NCI-H2196 treated with DMSO at 0.1 percent for 48 hours (cell line): ENCODE data around the gene RPL9.
"Not testable (repeated sequence)": the region's sequence is repeated elsewhere in the genome, so short reads cannot be mapped to it uniquely, and the experiment has no call there.

Experiments
- DNase-seq: peaks from one replicate; lab custom pipeline; 2025; ENCODE audit not compliant: unreplicated experiment; lab: John Stamatoyannopoulos, UW

The RPL9 gene

DNA sequence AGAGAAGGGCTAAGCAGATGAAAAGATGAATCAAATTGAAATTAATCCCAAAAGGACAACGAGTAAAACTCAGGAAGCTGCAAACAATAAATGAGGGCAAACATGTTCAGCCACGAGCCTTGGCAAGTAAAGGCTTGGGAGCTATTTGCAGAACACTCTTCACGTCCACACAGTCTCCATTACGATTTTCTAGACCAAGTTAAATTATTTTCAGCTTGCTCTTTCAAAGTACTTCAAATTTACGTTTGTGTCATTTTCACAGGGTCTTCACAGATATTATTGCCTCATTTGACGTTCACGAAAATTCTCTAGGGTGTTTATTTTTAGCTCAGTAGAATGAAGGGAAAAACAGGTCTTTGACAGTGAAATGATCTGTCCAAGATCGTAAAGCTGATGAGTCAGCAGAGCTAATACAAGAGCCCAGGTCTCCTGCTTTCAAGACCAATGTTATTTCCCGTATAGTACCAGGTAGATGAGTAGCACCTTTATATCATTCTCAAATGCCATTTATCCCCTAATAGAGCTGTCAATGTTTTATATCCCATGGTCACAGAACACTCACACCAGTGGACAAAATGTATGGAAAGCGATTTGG, 31.1 kb downstream of the RPL9 start:
- DNase-seq: no peak

- no peak for DNase-seq
Observed at GRCh38 chr4:39426728-39427127, 32.0 kb downstream of the RPL9 start.

GRCh38 chr4:39425297-39425696, 33.4 kb downstream of the RPL9 start:
- not testable (repeated sequence) for DNase-seq

DNA sequence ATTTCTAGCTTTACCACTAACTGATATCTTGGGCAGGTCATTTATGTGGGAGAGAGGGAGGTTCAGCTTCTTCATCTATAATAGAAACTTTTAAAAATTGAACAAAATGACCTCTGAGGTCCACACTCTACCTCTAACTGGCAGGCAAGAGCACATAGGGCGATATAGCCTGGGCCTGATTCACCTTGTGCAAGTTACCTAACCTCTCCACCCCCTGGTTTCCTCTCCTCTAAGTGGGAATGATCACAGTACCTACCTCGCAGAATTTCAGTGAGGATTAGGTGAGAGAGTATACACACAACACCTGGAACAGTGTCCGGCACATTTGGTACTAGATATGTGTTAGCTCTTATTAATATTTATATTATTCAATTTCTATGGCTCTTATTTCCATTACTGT, 36.5 kb downstream of the RPL9 start:
- DNase-seq: no peak

DNA sequence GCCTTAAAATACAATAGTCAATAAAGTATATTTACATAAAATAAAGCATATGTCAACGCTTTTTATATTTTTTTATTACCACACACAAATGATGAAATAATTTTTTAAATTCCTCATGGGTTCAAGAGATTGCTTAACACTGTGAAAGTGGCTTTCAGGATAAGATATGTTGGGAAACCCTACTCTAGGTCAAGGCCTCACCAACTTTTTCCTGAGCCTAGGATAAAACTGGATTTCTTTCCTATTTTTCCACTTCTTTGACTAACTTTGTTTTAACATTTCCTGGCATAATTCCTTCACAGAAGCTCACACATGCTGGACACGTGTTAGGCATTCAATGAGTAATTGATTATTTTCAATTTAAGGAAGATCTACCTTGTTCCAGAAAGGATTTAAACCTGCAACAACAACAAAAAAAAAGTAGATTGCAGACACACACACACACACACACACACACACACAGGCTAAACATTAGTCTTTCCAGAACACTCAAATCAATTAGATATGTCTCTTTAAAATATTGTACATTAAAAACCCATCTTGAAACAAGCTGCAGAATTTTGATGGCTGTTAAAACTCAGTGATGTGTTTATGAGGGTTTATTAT, 42.9 kb downstream of the RPL9 start:
- DNase-seq: no peak

DNA sequence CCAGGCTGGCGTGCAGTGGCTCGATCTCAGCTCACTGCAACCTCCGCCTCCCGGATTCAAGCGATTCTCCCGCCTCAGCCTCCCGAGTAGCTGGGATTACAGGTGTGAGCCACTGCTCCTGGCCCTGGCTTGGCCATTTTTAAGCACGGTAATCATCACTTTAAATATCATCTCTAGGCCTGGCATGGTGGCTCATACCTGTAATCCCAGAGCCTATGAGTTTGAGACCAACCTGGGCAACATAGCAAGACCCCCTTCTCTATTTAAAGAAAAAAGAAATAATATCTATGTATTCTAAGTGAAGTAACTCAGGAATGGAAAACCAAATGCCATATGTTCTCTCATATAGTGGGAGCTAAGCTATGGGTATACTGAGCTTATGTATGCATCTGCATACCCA, 47.2 kb downstream of the RPL9 start:
- not testable (repeated sequence) for DNase-seq

GRCh38 chr4:39410415-39410814, 48.3 kb downstream of the RPL9 start:
- no peak for DNase-seq

DNA sequence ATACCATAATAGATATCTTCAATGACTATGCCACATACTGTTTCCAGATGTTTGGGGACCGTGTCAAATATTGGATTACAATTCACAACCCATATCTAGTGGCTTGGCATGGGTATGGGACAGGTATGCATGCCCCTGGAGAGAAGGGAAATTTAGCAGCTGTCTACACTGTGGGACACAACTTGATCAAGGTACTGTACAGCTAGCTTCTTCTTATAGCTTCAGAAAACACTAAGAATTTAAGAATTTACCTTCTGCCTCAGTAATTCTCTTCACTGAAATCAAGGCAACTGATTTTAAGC, 51.2 kb downstream of the RPL9 start:
- DNase-seq: no peak

GRCh38 chr4:39406763-39407583, 51.7 kb downstream of the RPL9 start, which contains the start of gene KLB:
KLB (plus strand) TSS chr4:39406930; CDS start chr4:39406950, 20 bp downstream.
- no peak for DNase-seq
